HG03025 (cell line): ENCODE results near the gene TMEM82.

ENCODE experiments used
- ATAC-seq: cut with Tn5 transposase; IDR thresholded peaks from one replicate; pipeline ENCODE4 v1.9.1; 2021; ENCODE audit warnings: mild to moderate bottlenecking, moderate library complexity; ENCODE audit not compliant: unreplicated experiment, low FRiP score

Gene TMEM82

GRCh38 chr1:15734901-15735300 lies 7.4 kb upstream of the TMEM82 start:
- ATAC-seq, result no peak

- ATAC-seq, result no peak
These were observed 6.8 kb upstream of the TMEM82 start for GRCh38 chr1:15735304-15736037.

- ATAC-seq, result no peak
These were observed 6.0 kb upstream of the TMEM82 start, which contains the start of gene SLC25A34 for GRCh38 chr1:15736038-15736891. TSS of gene SLC25A34 (plus strand) at chr1:15736258. CDS start at chr1:15736486, 228 bp downstream.

GRCh38 chr1:15736892-15737261 lies 5.4 kb upstream of the TMEM82 start:
- ATAC-seq, result no peak

GRCh38 chr1:15737324-15738319 lies 4.7 kb upstream of the TMEM82 start:
- no peak for ATAC-seq

- no peak for ATAC-seq
These were observed 3.7 kb upstream of the TMEM82 start for GRCh38 chr1:15738416-15739113.

GRCh38 chr1:15739259-15739658 lies 3.0 kb upstream of the TMEM82 start:
- no peak for ATAC-seq

- ATAC-seq, result no peak
These were observed 2.6 kb upstream of the TMEM82 start for GRCh38 chr1:15739745-15740144.

- ATAC-seq, result no peak
These were observed 1.1 kb upstream of the TMEM82 start for GRCh38 chr1:15740924-15741850.

- no peak for ATAC-seq
These were observed 1.9 kb downstream of the TMEM82 start for GRCh38 chr1:15744122-15744679.

GRCh38 chr1:15747378-15747777 lies 5.1 kb downstream of the TMEM82 start:
- ATAC-seq, result no peak

- ATAC-seq, result no peak
These were observed 6.0 kb downstream of the TMEM82 start for GRCh38 chr1:15748264-15748663.

GRCh38 chr1:15748690-15749398 lies 6.5 kb downstream of the TMEM82 start:
- ATAC-seq, result no peak

GRCh38 chr1:15749399-15750291 lies 7.3 kb downstream of the TMEM82 start:
- no peak for ATAC-seq

- no peak for ATAC-seq
These were observed 8.6 kb downstream of the TMEM82 start for GRCh38 chr1:15750924-15751323.

GRCh38 chr1:15751717-15752116 lies 9.4 kb downstream of the TMEM82 start:
- no peak for ATAC-seq

GRCh38 chr1:15753776-15754175 lies 11.5 kb downstream of the TMEM82 start:
- ATAC-seq, result no peak
